GM18511 (cell line): ENCODE measurements around the gene MYCBPAP.
"Not testable (repeated sequence)": the region's sequence is repeated elsewhere in the genome, so short reads cannot be mapped to it uniquely, and the experiment has no call there.

Experiments
- ATAC-seq: cut with Tn5 transposase; IDR thresholded peaks from one replicate; pipeline ENCODE4 v1.9.1; 2021; ENCODE audit warnings: mild to moderate bottlenecking, moderate library complexity; ENCODE audit not compliant: unreplicated experiment

MYCBPAP gene

DNA sequence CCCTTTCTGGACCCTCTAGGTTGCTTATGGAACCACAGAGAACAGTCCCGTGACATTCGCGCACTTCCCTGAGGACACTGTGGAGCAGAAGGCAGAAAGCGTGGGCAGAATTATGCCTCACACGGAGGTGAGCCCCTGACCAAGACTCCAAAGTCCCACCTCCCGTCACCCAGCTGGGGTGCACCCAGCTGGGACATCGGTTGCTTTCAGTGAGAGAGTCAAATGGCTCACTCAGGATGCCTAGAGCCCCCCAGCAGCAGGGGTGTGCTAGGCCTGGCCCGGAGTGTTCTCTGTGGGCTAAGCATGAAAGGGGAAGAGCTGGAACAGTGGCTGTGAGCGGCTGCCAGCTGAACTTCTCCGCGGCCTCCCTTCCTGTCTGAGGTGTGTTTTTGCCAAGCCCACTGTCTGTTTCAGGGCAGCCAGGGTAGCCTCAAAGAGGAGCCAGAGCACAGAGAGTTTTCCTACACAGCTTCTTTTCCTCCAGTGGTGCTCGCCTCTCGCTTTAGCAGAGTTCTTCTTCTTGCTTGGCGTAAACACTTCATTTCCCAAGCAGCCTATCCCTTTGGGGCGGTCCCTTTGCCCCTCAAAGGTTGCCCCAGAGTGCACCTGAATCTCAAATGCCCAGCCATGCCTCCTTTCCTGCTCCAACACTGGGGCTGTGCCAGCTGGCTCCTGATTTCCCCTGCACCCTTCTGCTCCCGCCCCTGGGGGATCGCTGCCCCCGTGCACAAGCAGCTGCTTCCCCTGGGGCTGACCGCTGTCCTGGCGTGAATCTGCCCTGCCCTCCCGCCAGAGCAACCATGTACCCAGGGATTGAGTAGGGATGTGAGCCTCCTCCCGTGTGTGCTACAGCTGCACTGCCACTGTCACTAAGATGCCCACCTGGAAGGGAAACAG lies 37.0 kb upstream of the MYCBPAP start:
- ATAC-seq: no peak

DNA sequence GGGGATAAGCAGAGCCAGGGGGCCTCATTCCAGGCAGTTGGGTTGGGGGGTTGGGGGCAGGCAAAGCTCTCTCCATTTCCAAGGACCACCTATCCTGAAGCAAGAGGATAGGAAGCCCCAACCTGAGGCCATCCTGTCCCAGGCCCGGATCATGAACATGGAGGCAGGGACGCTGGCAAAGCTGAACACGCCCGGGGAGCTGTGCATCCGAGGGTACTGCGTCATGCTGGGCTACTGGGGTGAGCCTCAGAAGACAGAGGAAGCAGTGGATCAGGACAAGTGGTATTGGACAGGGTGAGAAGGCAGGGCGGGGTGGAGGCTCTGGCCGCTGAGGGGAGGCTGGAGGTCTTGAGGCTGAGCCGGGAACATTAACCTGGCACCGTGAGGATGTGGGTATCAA lies 36.0 kb upstream of the MYCBPAP start:
- no peak for ATAC-seq

DNA sequence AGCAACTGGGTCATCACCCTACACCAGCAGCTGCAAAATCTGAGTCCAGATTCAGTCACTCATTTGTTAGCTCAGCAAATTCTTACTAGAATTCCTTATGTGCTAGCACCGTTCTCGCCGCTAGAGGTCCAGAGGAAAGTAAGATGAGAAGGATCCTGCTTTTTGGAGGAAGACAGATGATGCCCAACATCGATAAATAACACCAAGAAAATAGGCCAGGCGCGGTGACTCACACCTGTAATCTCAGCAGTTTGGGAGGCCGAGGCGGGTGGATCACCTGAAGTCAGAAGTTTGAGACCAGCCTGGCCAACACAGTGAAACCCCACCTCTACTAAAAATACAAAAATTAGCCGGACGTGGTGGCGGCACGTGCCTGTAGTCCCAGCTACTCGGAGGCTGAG lies 35.5 kb upstream of the MYCBPAP start:
- not testable (repeated sequence) for ATAC-seq

DNA sequence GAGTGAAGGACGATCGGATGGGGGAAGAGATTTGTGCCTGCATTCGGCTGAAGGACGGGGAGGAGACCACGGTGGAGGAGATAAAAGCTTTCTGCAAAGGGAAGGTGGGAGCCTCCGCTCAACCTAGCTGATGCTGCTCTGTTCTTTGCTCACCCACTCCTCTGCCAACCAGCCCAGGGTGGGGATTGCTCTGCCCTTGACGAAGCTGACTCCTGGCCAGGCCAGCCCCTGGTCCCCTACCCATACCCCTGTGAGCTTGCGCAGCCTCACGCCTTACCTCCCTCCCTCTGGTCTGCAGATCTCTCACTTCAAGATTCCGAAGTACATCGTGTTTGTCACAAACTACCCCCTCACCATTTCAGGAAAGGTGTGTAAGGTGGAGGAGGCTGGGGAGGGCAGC lies 34.3 kb upstream of the MYCBPAP start:
- no peak for ATAC-seq

DNA sequence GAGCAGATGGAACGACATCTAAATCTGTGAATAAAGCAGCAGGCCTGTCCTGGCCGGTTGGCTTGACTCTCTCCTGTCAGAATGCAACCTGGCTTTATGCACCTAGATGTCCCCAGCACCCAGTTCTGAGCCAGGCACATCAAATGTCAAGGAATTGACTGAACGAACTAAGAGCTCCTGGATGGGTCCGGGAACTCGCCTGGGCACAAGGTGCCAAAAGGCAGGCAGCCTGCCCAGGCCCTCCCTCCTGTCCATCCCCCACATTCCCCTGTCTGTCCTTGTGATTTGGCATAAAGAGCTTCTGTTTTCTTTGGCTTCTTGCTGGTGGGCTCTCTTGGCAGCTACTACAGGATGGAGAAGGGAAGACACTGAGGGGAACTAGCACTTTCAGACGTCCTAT lies 33.7 kb upstream of the MYCBPAP start:
- no peak for ATAC-seq

DNA sequence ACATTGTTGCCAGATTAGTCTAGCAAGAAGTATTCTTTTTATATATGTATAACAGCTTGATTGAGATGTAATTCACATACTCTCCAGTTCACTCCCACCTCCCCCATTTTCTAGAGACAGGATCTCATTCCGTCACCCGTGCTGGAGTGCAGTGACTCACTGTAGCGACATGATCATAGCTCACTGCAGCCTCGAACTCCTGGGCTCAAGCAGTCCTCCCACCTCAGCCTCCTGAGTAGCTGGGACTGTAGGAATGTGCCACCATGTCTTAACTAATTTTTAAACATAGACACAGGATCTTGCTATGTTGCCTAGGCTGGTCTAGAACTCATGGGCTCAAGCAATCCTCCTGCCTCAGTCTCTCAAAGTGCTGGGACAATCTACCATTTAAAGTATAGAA lies 32.9 kb upstream of the MYCBPAP start:
- ATAC-seq: no peak

DNA sequence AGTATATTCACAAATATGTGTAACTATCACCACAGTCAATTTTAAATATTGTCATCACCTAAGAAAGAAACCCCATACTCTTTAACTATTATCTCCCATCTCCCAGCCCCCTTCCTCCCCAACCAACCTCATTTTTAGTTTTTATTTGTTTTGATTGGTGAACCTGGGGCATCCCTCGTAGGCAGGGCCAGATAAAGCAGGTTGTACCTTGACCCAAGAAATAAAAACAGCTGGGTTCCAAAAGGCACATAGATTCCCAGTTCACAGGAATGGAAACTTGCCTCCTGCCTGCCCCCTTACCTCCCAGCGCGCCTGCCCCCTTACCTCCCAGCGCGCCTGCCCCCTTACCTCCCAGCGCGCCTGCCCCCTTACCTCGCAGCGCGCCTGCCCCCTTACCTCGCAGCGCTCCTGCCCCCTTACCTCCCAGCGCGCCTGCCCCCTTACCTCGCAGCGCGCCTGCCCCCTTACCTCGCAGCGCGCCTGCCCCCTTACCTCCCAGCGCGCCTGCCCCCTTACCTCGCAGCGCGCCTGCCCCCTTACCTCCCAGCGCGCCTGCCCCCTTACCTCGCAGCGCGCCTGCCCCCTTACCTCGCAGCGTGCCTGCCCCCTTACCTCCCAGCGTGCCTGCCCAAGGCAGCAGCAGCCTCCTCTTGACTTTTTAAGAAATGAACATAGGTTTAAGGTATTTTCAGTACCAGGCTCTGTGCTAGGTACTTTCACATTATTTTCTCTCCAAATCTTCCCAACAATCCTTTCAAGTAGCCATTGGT lies 32.3 kb upstream of the MYCBPAP start:
- not testable (repeated sequence) for ATAC-seq

DNA sequence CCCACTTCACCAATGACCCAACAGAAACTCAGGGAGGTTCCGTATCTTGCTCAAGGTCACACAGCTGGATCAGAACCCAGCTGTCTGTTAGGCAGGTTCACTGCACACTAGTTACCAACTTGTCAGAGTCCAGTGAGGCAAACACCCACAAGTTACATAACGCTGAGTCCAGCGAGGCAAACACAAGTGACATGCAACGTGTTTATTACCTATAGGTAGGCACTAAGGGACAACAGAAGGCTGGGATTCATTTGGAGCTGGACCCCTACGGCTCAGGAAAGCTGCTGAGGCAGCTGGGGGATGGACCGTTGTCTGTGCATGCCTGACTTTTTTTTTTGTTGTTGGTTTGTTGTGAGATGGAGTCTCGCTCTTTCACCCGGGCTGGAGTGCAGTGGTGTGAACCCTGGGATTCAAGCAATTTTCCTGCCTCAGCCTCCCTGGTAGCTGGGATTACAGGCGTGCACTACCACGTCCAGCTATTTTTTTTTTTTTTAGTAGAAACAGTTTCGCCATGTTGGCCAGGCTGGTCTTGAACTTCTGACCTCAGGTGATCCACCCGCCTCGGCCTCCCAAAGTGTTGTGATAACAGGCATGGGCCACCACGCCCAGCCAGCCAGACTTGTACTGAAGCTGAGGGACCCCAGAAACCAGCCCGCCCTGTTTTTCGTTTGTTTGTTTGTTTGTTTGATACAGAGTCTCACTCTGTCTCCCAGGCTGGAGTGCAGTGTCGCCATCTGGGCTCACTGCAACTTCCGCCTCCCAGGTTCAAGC lies 31.5 kb upstream of the MYCBPAP start:
- no peak for ATAC-seq

DNA sequence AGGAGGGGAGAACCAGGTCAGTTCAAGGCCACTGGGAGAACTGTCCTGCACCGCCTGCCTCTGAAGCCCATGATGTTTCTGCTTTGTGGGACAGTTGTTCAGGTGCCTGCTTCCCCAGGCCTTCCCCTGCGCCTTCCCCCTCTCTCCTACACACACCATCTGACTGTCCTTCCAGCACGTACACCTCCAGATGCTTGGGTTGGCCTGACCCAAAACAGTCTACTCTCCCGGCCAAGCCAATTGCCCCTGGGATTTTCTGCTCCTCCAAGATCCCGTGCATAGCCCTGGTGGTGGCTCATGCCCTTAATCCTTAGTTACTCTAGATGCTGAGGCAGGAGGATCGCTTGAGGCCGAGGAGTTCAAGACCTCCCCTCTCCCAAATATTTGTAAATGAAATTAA lies 30.3 kb upstream of the MYCBPAP start:
- no peak for ATAC-seq

DNA sequence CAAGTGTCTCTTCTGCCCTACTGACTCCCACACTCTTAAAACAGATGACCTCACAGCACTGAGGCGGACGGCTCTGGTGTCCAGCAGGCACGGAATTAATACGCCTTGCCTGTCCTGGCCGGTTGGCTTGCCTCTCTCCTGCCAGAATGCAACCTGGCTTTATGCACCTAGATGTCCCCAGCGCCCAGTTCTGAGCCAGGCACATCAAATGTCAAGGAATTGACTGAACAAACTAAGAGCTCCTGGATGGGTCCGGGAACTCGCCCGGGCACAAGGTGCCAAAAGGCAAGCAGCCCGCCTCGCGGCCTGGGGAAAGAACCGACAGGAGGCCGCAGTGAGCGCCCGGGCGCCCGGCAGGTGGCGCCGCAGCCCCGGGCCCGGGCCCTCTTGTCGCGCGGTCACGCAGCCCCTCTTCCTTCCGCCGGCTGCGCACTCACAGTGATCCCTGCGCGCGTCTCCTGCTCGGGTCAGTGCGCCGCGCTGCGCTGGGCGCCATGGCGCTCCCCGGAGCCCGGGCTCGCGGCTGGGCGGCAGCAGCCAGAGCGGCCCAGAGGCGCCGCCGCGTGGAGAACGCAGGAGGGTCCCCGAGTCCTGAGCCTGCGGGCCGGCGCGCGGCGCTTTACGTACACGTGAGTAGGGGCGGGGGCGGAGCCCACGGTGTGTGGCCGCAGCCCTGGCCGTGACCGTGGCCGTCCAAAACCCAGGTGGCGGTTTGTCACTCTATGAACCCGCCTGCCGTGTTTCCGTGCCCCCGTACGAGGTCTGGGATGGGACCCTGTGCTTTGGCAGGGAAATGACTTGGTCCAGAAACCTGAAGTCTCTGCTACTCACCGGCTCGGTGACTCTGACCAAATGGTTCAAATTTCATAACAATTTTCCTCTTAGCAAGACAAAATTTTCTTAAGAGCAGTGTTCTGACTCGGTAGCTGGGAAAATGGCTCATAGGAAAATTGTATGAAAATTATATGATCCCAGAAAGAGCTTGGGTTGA lies 29.6 kb upstream of the MYCBPAP start, which contains the start of gene RSAD1:
Gene RSAD1, plus strand, starts transcription at position 470 of the 991 bp plus-strand sequence. Its CDS starts 25 bp downstream, at position 495.
- ATAC-seq: peak; percentile 84

DNA sequence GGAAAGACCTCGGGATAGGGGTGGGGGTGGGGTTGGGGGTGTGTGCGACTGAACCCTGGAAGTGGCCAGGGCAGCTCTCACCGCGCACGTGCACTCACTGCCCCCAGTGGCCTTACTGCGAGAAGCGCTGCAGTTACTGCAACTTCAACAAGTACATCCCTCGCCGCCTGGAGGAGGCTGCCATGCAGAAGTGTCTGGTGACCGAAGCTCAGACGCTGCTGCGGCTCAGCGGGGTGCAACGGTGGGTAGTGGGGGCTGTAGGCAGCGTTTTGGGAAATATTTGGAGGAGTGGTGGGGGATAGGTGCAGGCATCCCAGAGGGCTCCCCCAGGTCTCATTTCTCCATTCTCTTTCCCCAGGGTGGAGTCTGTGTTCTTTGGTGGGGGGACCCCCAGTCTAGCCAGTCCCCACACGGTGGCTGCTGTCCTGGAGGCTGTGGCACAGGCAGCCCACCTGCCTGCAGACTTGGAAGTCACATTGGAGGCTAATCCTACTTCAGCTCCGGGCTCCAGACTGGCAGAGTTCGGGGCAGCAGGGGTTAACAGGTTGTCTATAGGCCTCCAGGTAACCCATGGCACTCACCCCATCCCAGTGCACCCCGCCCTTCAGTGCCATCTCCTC lies 28.6 kb upstream of the MYCBPAP start:
- peak; percentile 45 for ATAC-seq

DNA sequence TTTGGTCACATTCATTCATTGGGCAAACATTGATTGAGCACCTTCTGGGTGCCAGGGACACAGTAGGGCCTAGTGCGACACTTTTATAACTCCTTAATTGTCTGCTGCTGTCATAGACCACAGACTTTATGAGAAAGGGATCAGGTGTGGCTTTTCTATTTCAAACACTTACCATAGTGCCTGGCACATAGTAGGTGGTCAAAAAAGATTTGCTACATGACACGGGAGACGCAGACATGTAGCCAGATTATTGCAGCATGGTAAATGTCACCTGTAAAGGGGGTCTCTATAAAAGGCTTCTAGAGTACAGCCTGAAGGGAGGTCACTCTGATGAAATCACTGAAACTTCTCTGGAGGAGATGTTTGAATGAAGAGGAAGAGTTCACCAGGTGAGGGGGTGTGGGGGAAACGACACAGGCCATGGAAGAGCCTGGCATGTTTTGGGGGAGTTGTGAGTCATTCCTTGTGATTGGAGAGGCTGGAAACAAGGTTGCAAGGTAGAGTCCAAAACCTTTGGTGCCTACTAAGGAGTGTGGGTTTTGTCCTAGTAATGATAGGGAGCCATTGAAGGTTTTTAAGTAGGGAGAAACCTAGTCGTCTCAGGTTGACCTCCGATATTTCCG lies 28.0 kb upstream of the MYCBPAP start:
- ATAC-seq: no peak

DNA sequence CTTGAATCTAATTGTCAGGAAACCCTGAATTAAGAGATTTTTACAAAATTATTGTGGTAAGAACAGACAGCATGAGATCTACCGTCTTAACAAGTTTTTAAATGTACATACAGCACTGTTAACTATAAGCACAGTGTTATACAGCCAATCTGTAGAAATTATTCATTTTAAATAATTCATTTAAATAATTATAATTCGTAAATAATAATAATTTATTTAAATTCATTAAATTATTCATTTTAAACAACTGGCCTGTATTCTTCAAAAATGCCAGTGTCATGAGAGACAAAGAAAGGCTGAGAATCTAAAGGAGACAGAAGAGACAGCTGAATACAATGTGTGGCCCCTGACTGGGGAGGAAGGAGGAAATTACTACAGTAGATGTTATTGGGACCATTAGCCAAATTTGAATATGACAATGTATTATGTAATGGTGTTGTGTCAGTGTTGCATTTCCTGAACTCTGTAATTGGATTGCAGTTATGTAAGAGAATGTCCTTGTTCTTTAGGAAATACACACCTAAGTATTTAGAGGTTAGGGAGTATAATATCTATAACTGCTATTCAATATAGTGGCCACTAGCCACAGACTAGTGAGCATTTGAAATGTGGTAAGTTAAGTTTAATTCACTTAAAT lies 27.3 kb upstream of the MYCBPAP start:
- ATAC-seq: no peak

DNA sequence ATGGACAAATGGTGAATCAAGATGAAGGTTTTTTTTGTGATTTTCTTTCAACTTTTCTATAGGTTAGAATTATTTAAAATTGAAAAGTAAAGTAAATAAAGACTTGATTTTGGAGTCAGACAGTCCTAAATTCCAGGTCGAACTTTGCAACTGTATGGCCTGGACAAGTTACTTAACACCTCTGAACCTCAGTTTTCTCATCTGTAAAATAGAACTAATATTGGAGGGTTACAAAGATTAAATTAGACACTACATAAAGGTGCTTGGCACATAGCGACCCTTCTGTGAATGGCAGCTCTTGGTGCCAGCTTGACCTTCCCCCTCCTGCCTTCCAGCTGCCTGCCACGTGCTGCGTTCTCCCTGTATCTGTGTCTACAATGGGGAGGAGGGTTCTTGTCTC lies 26.6 kb upstream of the MYCBPAP start:
- no peak for ATAC-seq

DNA sequence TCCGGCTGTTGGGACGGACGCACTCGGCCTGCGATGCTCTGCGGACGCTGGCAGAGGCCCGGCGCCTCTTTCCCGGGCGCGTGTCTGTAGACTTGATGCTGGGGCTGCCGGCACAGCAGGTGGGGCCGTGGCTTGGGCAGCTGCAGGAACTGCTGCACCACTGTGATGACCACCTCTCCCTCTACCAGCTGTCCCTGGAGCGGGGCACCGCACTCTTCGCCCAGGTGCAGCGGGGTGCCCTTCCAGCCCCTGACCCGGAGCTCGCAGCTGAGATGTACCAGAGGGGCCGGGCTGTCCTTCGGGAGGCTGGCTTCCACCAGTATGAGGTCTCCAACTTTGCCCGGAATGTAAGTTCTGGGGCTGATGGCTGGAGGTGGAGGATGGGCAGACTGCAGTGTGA lies 26.1 kb upstream of the MYCBPAP start:
- ATAC-seq: no peak

DNA sequence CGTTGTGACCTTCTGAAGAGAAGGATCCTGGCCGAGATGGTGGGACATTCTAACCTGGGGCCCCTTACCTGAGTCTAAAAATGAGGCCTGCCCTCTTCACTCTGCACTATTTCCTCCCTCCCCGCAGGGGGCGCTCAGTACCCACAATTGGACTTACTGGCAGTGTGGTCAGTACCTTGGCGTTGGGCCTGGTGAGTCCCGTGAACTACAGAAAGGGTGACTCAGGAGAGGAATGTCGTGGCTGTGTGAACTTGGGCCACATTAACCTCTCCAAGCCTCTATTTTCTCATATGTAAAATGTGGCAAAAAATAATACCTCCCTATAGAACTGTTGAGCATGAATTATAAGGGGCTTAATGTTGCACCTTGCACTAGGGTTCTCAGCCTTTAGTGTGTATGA lies 25.7 kb upstream of the MYCBPAP start:
- ATAC-seq: no peak

DNA sequence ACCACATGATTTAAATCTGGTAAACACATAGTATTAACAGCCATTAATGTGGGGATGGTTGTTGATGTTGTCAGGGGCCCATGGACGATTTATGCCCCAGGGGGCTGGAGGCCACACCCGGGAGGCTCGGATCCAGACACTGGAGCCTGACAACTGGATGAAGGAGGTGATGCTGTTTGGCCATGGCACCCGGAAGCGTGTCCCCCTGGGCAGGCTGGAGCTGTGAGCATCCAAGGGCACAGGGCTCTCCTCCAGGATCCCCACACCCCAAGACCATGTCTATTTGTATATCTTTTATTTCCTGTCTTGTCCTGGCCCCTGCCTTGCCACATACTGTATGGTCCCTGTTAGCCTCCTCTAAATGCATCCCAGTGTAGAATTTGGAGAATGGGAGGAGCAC lies 25.0 kb upstream of the MYCBPAP start:
- no peak for ATAC-seq

DNA sequence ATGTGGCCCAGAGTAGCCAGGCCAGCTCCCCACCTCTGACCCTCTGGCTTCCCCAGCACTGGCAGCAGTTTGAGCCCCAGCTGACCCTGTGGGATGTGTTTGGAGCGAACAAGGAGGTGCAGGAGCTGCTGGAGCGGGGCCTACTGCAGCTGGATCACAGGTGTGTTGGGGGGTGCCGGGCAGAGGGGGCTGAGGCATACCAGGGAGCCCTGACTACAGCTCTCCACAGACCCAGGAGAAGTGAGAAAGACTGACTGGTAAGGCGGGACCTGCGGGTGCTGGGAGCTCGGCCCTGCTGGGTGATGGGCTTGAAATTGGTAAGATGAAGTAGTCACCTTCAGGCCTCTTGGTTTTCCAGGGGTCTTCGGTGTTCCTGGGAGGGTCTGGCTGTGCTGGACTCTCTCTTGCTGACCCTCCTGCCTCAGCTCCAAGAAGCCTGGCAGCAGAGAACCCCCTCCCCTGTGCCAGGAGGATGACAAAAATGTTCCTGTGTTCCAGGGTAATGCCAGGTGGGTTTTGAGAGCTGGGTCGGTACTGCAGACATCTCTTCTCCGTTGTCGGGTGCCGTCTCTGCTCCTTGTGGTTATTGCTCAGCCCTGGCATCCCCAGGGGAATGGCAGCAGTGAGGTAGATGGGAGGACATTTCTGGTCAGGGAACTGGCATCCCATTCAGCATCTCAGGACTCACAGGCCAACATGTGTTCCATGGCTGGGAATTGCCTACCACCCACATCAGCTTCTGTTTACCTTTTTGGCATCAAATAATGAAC lies 23.7 kb upstream of the MYCBPAP start:
- no peak for ATAC-seq
